ENCODE measurements around the gene FGF4.

Gene FGF4

DNA sequence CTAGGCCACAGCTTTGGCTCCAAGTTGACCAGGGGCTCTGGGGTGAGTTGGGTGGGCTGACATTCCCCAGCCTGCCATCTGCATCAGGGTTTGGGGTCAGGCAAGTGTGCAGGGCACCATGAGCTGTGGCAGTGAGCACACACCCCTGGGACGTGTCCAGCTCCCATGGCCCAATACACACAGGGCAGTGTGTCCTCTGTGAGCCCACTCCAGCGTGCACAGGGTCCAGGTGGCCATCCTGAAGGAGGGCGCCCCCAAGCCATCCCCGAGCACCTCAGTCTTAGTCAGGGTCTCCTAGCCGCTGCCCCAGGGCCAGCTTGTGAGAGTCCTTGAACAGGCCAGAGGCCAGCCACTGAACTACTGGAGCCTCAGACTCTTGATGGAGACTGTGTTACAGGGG is 45.3 kb upstream of the FGF4 start:
- H3K27me3 ChIP-seq (replicated peaks), result peaks cover 79% of the 10 kb centered on the region
- no peak for DNase-seq
- H3K4me3 ChIP-seq (ENCODE audit: low read depth, low read length), result no peak overlapping the region
- in situ Hi-C loops (cut with HindIII; ENCODE audit: low pct_ligation_motif_present, low sequenced_read_pairs), result no loop called here
- no peaks in the 10 kb centered on the region for H3K36me3 ChIP-seq (replicated peaks)
- no peak overlapping the region for H3K27ac ChIP-seq
- TF ChIP-seq, protein P1, sequence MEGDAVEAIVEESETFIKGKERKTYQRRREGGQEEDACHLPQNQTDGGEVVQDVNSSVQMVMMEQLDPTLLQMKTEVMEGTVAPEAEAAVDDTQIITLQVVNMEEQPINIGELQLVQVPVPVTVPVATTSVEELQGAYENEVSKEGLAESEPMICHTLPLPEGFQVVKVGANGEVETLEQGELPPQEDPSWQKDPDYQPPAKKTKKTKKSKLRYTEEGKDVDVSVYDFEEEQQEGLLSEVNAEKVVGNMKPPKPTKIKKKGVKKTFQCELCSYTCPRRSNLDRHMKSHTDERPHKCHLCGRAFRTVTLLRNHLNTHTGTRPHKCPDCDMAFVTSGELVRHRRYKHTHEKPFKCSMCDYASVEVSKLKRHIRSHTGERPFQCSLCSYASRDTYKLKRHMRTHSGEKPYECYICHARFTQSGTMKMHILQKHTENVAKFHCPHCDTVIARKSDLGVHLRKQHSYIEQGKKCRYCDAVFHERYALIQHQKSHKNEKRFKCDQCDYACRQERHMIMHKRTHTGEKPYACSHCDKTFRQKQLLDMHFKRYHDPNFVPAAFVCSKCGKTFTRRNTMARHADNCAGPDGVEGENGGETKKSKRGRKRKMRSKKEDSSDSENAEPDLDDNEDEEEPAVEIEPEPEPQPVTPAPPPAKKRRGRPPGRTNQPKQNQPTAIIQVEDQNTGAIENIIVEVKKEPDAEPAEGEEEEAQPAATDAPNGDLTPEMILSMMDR (IDR thresholded peaks at IDR 0.05; ENCODE audit: low read depth, low read length, missing control alignments), result no peak

- peaks cover 81% of the 10 kb centered on the region for H3K27me3 ChIP-seq (replicated peaks)
- no peak overlapping the region for H3K27ac ChIP-seq
- DNase-seq, result no peak
- TF ChIP-seq, protein P1 (IDR thresholded peaks at IDR 0.05; ENCODE audit: low read depth, low read length, missing control alignments), result no peak
- H3K36me3 ChIP-seq (replicated peaks), result no peaks in the 10 kb centered on the region
- H3K4me3 ChIP-seq (ENCODE audit: low read depth, low read length), result no peak overlapping the region
- in situ Hi-C loops (cut with HindIII; ENCODE audit: low pct_ligation_motif_present, low sequenced_read_pairs), result no loop called here
These were observed 44.5 kb upstream of the FGF4 start for GRCh38 chr11:69819541-69820070.

- H3K27me3 ChIP-seq (replicated peaks), result peaks cover 84% of the 10 kb centered on the region
- H3K4me3 ChIP-seq (ENCODE audit: low read depth, low read length), result no peak within 1 kb of the TSS
- TF ChIP-seq, protein P1 (IDR thresholded peaks at IDR 0.05; ENCODE audit: low read depth, low read length, missing control alignments), result no peak
- in situ Hi-C loops (cut with HindIII; ENCODE audit: low pct_ligation_motif_present, low sequenced_read_pairs), result no loop called here
- no peak for DNase-seq
- no peaks in the 10 kb centered on the region for H3K36me3 ChIP-seq (replicated peaks)
- no peak within 1 kb of the TSS for H3K27ac ChIP-seq
These were observed 43.7 kb upstream of the FGF4 start, which contains the start of gene FGF3 for GRCh38 chr11:69818603-69819441. Gene FGF3 (minus strand): TSS chr11:69819416. CDS start chr11:69818933, 483 bp downstream.

DNA sequence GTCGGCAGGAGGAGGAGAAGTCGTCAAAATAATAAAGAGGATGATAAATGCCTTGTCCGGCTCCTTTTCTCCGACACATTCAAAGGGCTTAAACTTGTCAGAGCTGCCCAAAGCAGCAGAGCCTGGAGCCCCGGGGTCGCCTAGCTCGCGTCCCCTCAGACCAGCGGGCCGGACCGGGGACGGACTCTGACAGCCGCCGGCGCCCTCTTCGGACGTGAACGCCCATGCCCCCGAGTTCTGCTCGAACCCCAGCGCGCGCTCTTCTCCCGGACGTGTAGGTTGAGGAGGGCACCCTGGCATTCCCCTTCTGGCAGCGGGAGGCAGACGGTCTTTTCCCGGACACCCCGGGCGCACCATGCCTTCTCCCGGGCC is 43.1 kb upstream of the FGF4 start:
- TF ChIP-seq, protein P1 (IDR thresholded peaks at IDR 0.05; ENCODE audit: low read depth, low read length, missing control alignments), result no peak
- no peak overlapping the region for H3K27ac ChIP-seq
- no peak for DNase-seq
- no peak overlapping the region for H3K4me3 ChIP-seq (ENCODE audit: low read depth, low read length)
- H3K27me3 ChIP-seq (replicated peaks), result peaks cover 80% of the 10 kb centered on the region
- H3K36me3 ChIP-seq (replicated peaks), result no peaks in the 10 kb centered on the region
- in situ Hi-C loops (cut with HindIII; ENCODE audit: low pct_ligation_motif_present, low sequenced_read_pairs), result no loop called here

DNA sequence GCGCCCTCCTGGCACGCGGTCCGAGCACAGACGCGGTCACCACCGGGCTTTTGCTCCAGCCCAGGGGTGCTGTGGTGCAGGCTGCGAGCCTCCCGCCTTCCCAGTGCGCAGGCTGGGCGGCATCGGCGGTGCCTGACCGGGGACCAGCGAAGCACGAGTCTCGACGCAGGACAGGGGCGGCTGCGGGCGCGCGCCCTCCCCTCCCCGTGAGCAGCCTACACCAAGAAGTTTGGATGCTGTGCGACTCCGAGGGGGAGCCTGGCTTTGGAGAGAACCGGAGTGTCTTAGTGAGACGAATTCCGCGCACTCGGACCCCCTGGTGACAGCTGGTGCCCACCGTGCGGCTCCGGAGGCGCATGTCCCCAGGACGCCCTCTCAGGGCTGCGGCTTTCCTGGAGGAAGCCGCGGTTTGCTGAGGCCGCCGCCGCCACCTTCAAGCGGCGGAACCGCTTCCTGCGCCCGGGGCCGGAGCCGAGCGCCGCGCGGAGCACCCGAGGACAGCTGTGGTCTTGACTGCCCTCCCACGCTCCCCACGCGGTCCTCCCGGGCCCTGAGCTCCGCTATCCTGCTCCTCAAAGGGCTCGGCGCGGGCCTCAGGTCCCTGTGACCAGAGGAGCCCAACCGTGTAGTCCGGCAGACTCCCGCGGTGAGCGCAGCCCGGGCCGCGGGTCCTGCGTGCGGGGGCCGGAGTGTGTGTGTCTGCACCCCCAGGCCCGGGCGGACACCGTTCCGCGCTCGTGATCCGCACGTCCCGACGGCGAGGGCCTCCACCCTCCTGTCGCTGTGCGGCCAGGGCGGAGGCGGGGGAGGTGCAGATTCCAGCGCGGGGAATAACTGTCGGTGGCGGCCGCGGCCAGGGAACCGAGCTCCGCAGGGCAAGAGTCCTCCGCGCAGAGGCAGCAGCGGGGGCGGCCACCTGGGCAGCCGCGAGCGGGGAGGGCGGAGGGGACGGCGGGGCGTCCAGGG is 42.4 kb upstream of the FGF4 start:
- Histone ChIP-seq H3K4me3 (ENCODE audit: low read depth, low read length) (no peak overlapping the region), H3K27me3 (replicated peaks) (peaks cover 74% of the 10 kb centered on the region), H3K36me3 (replicated peaks) (no peaks in the 10 kb centered on the region), H3K27ac (no peak overlapping the region)
- in situ Hi-C loops (cut with HindIII; ENCODE audit: low pct_ligation_motif_present, low sequenced_read_pairs), result no loop called here
- TF ChIP-seq, protein P1 (IDR thresholded peaks at IDR 0.05; ENCODE audit: low read depth, low read length, missing control alignments), result no peak
- no peak for DNase-seq

All from brain microvascular endothelial cell (primary cell).